OCI-LY3 (cell line): ENCODE results near the gene TAS2R20.

ENCODE experiments used
- H2AFZ ChIP-seq: fragments of 200-600, 300-600 bp; shearing (Covaris generic); 2 replicates; pipeline ENCODE4 v1.6.0; 2014; ENCODE audit warnings: antibody characterized with exemption, low read depth, low read length
- H3K27ac ChIP-seq: fragments of 200-600, 300-600 bp; sonication (generic); 2 replicates; pipeline ENCODE4 v1.5.1; 2014; ENCODE audit warnings: mild to moderate bottlenecking, low read length, moderate library complexity, mixed read lengths
- H3K27me3 ChIP-seq: fragments of 200-600, 300-600 bp; sonication (generic); 2 replicates; pipeline ENCODE4 v1.6.1; 2014; ENCODE audit warnings: low read depth, low read length, mixed read lengths
- H3K36me3 ChIP-seq: fragments of 200-600, 300-600 bp; sonication (generic); replicated peaks from 2 replicates; pipeline ENCODE3; 2014; ENCODE audit warnings: low read depth, low read length, mixed read lengths
- H3K4me1 ChIP-seq: fragments of 300-600, 200-600 bp; sonication (generic); 2 replicates; pipeline ENCODE4 v1.6.1; 2014; ENCODE audit warnings: low read length, mixed read lengths
- H3K4me2 ChIP-seq: fragments of 200-600, 300-600 bp; sonication (generic); 2 replicates; pipeline ENCODE4 v1.6.1; 2014; ENCODE audit warnings: low read length, mixed read lengths
- H3K4me3 ChIP-seq: fragments of 300-600, 200-600 bp; sonication (generic); 2 replicates; pipeline ENCODE4 v1.5.1; 2014; ENCODE audit warnings: antibody characterized with exemption, mild to moderate bottlenecking, low read length, moderate library complexity
- H3K79me2 ChIP-seq: fragments of 300-600, 200-600 bp; shearing (Covaris generic); 2 replicates; pipeline ENCODE4 v1.6.1; 2014; ENCODE audit warnings: mild to moderate bottlenecking, low read length, mixed read lengths
- H3K9ac ChIP-seq: fragments of 300-600, 200-600 bp; shearing (Covaris generic); 2 replicates; pipeline ENCODE4 v1.6.0; 2014; ENCODE audit warnings: mild to moderate bottlenecking, low read length, moderate library complexity
- H3K9me3 ChIP-seq: fragments of 200-600, 300-600 bp; shearing (Covaris generic); 2 replicates; pipeline ENCODE4 v1.6.1; 2014; ENCODE audit warnings: low read length, mixed read lengths; ENCODE audit not compliant: insufficient read depth
- H4K20me1 ChIP-seq: fragments of 200-600, 300-600 bp; sonication (generic); 2 replicates; pipeline ENCODE4 v1.6.1; 2016; ENCODE audit warnings: low read length, mixed read lengths; ENCODE audit not compliant: insufficient read depth
- EZH2phosphoT487 ChIP-seq: fragments of 200-600 bp; shearing (Covaris generic); IDR thresholded peaks from 2 replicates; pipeline ENCODE4 v1.6.1; 2018; ENCODE audit warnings: antibody characterized with exemption, mixed run types, low read depth
- TF ChIP-seq, protein P1 (sequence below): fragments of 200-600, 300-600 bp; sonication (generic); IDR thresholded peaks from 2 replicates; pipeline ENCODE4 v1.5.1; 2014; ENCODE audit warnings: antibody characterized with exemption, low read length, low read depth

Gene TAS2R20

DNA sequence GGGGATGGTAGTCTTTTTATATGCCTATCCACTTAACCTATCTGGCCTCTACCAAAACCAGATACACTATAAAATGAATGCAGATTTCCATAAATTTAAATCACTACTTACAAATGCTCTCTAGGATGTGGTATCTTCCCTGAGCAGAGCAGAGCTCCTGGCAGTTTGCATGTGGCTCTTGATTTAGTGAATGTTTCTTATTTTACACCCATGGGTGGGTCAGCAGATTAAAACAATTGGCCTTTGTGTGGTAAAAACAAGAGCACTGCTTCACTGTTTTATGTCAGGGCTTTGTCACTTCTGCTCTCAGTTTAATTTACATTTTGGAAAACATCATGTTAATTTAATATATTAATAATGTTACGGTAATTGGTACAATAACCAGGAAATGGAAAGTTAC is 18.8 kb upstream of the TAS2R20 start:
- Histone ChIP-seq H3K27ac (no peak overlapping the region), H3K27me3 (no peaks in the 10 kb centered on the region), H3K9me3 (no peaks in the 10 kb centered on the region), H3K79me2 (no peaks in the 10 kb centered on the region), H3K4me2 (no peak overlapping the region), H2AFZ (no peak overlapping the region), H3K9ac (no peak overlapping the region), H3K4me1 (no peaks in the 10 kb centered on the region), H3K36me3 (no peaks in the 10 kb centered on the region), H3K4me3 (no peak overlapping the region), H4K20me1 (peaks cover 4% of the 10 kb centered on the region; the same call in 1 of the 2 replicates)
- no peak for TF ChIP-seq EZH2phosphoT487
- TF ChIP-seq, protein P1, sequence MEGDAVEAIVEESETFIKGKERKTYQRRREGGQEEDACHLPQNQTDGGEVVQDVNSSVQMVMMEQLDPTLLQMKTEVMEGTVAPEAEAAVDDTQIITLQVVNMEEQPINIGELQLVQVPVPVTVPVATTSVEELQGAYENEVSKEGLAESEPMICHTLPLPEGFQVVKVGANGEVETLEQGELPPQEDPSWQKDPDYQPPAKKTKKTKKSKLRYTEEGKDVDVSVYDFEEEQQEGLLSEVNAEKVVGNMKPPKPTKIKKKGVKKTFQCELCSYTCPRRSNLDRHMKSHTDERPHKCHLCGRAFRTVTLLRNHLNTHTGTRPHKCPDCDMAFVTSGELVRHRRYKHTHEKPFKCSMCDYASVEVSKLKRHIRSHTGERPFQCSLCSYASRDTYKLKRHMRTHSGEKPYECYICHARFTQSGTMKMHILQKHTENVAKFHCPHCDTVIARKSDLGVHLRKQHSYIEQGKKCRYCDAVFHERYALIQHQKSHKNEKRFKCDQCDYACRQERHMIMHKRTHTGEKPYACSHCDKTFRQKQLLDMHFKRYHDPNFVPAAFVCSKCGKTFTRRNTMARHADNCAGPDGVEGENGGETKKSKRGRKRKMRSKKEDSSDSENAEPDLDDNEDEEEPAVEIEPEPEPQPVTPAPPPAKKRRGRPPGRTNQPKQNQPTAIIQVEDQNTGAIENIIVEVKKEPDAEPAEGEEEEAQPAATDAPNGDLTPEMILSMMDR = no peak

DNA sequence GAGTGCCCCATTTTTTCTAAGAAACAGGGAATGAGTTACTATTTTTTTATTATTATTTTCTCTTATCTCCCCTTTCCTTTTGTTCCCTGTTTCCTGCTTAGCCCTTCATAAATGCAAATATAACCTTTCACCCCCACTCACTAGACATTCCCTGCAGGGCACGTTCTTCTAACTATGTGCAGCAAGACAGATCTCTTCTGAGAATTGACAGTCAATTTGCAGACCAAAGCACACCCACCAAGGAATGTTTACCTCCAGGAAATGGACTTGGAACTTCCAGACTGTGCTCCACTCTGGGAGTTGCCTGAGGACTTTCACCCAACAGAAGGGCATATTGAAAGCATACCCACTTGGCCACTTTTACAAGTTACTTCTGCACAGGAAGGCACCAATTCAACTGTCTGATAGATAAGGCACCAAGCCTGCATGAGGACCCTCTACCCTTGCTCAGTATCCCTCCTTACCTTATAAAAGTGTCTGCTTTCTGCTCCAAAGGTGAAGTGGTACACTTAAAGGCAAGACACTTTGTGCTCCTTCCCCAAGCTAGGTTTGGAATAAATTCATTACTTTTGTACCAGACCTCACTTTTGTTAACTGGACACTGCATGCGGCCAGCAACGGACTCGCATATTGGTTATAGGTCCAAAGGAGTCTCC is 17.8 kb upstream of the TAS2R20 start:
- H3K4me2 ChIP-seq = no peak overlapping the region
- no peaks in the 10 kb centered on the region for H3K9me3 ChIP-seq
- TF ChIP-seq, protein P1 = no peak
- TF ChIP-seq EZH2phosphoT487 = no peak

DNA sequence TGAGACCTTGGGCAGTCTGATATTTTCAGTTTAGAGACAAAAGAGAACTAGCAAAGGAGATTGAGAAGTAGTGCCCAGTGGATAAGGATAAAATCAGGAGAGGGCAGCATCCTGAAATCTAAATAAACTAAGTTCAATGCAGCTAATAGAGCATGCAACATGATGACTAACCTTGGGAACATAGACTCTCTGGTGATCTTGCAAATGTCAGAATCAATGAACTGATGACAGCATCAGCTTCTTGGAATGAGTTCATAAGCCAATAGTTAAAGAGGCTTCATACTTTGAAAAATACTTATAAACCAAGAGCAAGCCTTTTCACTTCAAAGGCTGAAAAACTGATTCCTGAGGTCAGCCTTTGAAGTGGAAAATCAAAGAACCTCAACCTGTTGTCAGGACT is 16.1 kb upstream of the TAS2R20 start:
- Histone ChIP-seq H2AFZ (no peak overlapping the region), H3K9me3 (no peaks in the 10 kb centered on the region), H3K4me1 (no peaks in the 10 kb centered on the region), H3K4me3 (no peak overlapping the region), H3K27me3 (no peaks in the 10 kb centered on the region), H3K36me3 (no peaks in the 10 kb centered on the region), H4K20me1 (no peaks in the 10 kb centered on the region), H3K9ac (no peak overlapping the region), H3K27ac (no peak overlapping the region), H3K4me2 (no peak overlapping the region), H3K79me2 (no peaks in the 10 kb centered on the region)
- TF ChIP-seq EZH2phosphoT487 = no peak
- TF ChIP-seq, protein P1 = no peak

More for the DNA sequence above, 17.8 kb upstream of the TAS2R20 start:
- Histone ChIP-seq H3K79me2 (no peaks in the 10 kb centered on the region), H4K20me1 (no peaks in the 10 kb centered on the region), H3K4me1 (no peaks in the 10 kb centered on the region), H2AFZ (no peak overlapping the region), H3K9ac (no peak overlapping the region), H3K36me3 (no peaks in the 10 kb centered on the region), H3K4me3 (no peak overlapping the region), H3K27ac (no peak overlapping the region), H3K27me3 (no peaks in the 10 kb centered on the region)

DNA sequence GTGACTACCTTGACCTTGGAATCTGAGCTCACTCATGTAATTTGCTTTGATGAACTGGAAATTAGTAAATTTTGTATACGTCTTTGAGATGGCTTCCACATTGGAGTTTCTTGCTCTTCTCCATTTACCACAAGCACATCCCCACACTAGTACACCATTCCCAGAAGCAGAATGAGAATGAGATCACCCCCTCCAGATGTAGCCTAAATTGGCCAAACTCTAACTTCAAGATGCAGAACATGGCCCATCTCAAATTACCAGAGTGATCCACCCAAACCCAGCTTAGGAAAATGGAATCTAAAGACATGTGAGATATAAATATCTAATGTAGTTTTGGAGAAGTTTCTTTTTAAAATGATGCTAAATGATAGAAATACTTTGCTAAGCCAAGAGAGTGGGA is 9.5 kb upstream of the TAS2R20 start:
- no peak overlapping the region for H3K4me2 ChIP-seq
- TF ChIP-seq EZH2phosphoT487 = no peak
- TF ChIP-seq, protein P1 = no peak
- no peak overlapping the region for H2AFZ ChIP-seq

More for the DNA sequence above, 9.5 kb upstream of the TAS2R20 start:
- Histone ChIP-seq H3K9ac (no peak overlapping the region), H3K4me1 (no peaks in the 10 kb centered on the region), H3K27ac (no peak overlapping the region), H3K4me3 (no peak overlapping the region), H3K36me3 (no peaks in the 10 kb centered on the region), H4K20me1 (no peaks in the 10 kb centered on the region), H3K79me2 (no peaks in the 10 kb centered on the region), H3K9me3 (no peaks in the 10 kb centered on the region), H3K27me3 (no peaks in the 10 kb centered on the region)
